Measurements from ENCODE around the gene RAP1A. TPM values are rescaled to one million over a fixed set of nuclear protein-coding genes. Genes with fewer than 3 reads are reported as not detected.

RAP1A gene
- total and polyA plus RNA-seq, 4 donors = 108 to 318 (median 149) TPM

DNA sequence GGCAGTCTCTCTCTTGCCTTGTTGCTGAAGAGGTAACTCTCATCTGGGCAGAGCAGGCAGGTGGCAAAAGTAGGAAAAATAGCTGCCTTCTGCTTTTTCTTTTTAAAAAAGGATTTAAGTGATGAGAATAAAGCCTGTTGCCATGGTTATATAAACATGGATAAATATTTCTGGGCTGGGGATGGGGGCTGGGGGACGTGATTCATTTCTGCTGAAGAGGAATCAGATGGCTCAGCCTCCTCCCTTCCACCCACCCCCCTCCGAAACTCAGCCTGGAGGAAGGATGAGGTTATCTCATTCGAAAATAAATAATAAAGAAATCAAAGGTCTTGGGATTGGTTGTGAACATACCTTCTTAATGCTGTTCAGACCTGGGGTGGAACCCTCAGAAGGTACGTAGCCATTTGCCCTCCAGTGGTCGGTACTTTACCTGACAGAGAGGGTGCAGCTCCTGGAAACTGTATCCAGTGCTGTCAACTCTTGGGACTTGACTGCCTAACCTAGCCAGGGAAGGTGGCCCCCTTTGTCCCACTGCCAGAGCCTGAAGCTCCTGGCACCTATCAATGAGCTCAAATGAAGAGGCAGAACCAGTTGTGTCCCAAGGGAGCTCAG, 123.5 kb downstream of the RAP1A start:
- intact Hi-C loops (cut with DNase I) = no loop called here
- ATAC-seq (ENCODE audit: low FRiP score) (no peak), DNase-seq (no peak)
- no peak overlapping the region for H3K27ac ChIP-seq (ENCODE audit: low read depth in 1 of 2, low read length in 2 of 2)
- WGBS, 2 donors = 77 to 81% methylated on average over 5 of the region's 5 CpGs
- no peak overlapping the region for H3K4me3 ChIP-seq (ENCODE audit: low read length in 2 of 2)
- no peaks in the 10 kb centered on the region for H3K36me3 ChIP-seq (ENCODE audit: control insufficient read depth in 1 of 2, insufficient read depth in 2 of 2, low read length in 1 of 2)
- H3K9me3 ChIP-seq (ENCODE audit: control insufficient read depth, low read length) = no peaks in the 10 kb centered on the region
- no peaks in the 10 kb centered on the region for H3K4me1 ChIP-seq (ENCODE audit: control insufficient read depth in 1 of 2, insufficient read depth in 2 of 2, low read length in 2 of 2)
- H3K27me3 ChIP-seq (ENCODE audit: control insufficient read depth in 1 of 2, insufficient read depth in 2 of 2, low read length in 1 of 2) = no peaks in the 10 kb centered on the region

DNA sequence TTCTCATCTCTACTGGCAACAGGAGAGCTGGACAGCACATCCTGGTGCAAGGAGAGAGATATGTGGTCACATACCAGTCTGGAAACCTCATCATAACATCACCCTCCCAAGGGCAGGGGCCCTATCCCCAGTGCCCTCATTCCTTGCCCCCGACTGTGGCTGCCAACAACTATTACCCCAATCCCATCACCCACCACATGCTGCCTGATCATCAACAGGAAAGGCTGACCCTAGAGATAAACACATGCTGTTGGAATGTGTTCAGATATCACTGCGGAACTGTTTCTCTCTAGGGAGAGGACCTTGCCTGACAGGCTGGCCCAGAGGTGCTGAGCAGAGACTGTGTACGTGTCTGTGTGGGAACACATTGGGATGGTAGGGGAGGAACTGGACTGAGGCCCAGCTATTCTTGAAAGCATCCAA, 124.1 kb downstream of the RAP1A start:
- intact Hi-C loops (cut with DNase I) = no loop called here
- 64 to 72% methylated on average over 3 of the region's 3 CpGs for WGBS, 2 donors
- Histone ChIP-seq H3K27me3 (ENCODE audit: control insufficient read depth in 1 of 2, insufficient read depth in 2 of 2, low read length in 1 of 2) (no peaks in the 10 kb centered on the region), H3K4me3 (ENCODE audit: low read length in 2 of 2) (no peak overlapping the region), H3K9me3 (ENCODE audit: control insufficient read depth, low read length) (no peaks in the 10 kb centered on the region), H3K36me3 (ENCODE audit: control insufficient read depth in 1 of 2, insufficient read depth in 2 of 2, low read length in 1 of 2) (no peaks in the 10 kb centered on the region), H3K27ac (ENCODE audit: low read depth in 1 of 2, low read length in 2 of 2) (no peak overlapping the region), H3K4me1 (ENCODE audit: control insufficient read depth in 1 of 2, insufficient read depth in 2 of 2, low read length in 2 of 2) (no peaks in the 10 kb centered on the region)
- DNase-seq (no peak), ATAC-seq (ENCODE audit: low FRiP score) (no peak)

DNA sequence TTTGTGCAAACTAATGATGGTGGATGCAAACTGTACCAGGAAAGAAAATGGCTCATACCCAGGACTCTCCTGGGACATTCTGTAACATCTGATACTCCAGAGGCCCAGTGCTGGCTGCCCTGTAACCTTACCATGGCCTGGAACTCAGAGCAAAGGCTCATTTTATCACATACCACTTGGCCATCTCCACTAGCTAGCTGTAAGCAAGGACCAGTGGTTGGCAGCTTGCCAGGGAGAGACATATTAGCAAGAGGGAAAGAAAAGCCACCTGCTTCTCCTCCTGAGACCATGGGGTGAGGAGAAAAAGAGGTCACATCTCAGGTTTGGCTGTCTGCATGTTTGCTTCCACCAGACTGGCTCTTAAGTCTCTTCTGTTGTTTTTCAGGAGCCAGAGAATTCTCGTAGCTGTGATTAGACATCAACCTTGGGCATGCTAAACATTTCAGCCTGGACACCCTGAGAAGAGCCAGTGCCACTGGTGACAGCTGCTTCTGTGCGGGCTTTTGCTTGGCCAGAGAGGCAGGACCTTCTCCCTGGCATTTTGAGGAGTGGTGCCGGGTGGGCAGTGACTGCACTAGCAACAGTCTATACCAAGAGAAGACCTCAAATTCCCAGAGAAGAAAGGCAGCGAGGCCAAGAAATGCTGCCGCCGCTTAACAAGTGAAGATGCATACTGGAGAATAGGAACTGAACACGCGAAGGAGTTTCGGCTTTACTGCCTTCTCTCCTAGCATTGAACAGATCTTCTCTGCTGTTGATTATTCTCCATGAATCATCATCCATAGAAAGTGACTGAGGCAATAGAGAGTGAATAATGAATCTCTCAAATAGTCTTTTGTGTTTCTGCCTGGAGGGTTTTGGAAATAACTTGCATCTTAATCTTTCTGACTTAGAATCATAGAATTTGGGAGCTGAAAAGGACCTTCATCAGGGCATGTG, 126.4 kb downstream of the RAP1A start:
- intact Hi-C loops (cut with DNase I) = loop anchor here in 1 of 2 donors (5.0 kb wide), 1 partner anchor 264 kb away; no protein-coding TSS in a partner anchor
- no peaks in the 10 kb centered on the region for H3K27me3 ChIP-seq (ENCODE audit: control insufficient read depth in 1 of 2, insufficient read depth in 2 of 2, low read length in 1 of 2)
- no peak overlapping the region for H3K4me3 ChIP-seq (ENCODE audit: low read length in 2 of 2)
- no peaks in the 10 kb centered on the region for H3K36me3 ChIP-seq (ENCODE audit: control insufficient read depth in 1 of 2, insufficient read depth in 2 of 2, low read length in 1 of 2)
- DNase-seq (no peak), ATAC-seq (ENCODE audit: low FRiP score) (no peak)
- no peaks in the 10 kb centered on the region for H3K4me1 ChIP-seq (ENCODE audit: control insufficient read depth in 1 of 2, insufficient read depth in 2 of 2, low read length in 2 of 2)
- H3K27ac ChIP-seq (ENCODE audit: low read depth in 1 of 2, low read length in 2 of 2) = no peak overlapping the region
- WGBS, 2 donors = 94 to 96% methylated on average over 9 of the region's 9 CpGs
- no peaks in the 10 kb centered on the region for H3K9me3 ChIP-seq (ENCODE audit: control insufficient read depth, low read length)

DNA sequence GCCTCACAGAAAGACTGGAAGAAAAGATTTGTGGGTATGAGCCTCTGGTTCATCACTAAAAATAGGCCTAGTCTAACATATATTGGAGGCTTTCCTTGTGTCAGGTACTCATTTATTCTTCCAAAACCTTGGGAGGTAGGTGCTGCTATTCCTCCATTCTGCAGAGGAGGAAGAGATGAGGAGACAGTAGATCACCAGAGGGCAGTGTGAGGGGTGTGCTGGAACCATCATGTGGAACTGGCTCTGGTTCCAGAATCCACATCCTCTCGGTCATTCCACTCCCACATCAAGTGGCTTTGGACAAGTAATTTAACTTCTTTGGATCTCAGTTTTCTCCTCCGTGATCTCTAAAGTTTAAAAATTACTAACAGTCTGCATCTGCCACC, 127.0 kb downstream of the RAP1A start:
- ATAC-seq (ENCODE audit: low FRiP score) = no peak
- Histone ChIP-seq H3K9me3 (ENCODE audit: control insufficient read depth, low read length) (no peaks in the 10 kb centered on the region), H3K27me3 (ENCODE audit: control insufficient read depth in 1 of 2, insufficient read depth in 2 of 2, low read length in 1 of 2) (no peaks in the 10 kb centered on the region), H3K4me1 (ENCODE audit: control insufficient read depth in 1 of 2, insufficient read depth in 2 of 2, low read length in 2 of 2) (no peaks in the 10 kb centered on the region), H3K36me3 (ENCODE audit: control insufficient read depth in 1 of 2, insufficient read depth in 2 of 2, low read length in 1 of 2) (no peaks in the 10 kb centered on the region), H3K4me3 (ENCODE audit: low read length in 2 of 2) (no peak overlapping the region), H3K27ac (ENCODE audit: low read depth in 1 of 2, low read length in 2 of 2) (no peak overlapping the region)
- 78 to 81% methylated on average over 2 of the region's 2 CpGs for WGBS, 2 donors
- no peak for DNase-seq
- intact Hi-C loops (cut with DNase I) = loop anchor here in 1 of 2 donors (5.0 kb wide), 1 partner anchor 264 kb away; no protein-coding TSS in a partner anchor

DNA sequence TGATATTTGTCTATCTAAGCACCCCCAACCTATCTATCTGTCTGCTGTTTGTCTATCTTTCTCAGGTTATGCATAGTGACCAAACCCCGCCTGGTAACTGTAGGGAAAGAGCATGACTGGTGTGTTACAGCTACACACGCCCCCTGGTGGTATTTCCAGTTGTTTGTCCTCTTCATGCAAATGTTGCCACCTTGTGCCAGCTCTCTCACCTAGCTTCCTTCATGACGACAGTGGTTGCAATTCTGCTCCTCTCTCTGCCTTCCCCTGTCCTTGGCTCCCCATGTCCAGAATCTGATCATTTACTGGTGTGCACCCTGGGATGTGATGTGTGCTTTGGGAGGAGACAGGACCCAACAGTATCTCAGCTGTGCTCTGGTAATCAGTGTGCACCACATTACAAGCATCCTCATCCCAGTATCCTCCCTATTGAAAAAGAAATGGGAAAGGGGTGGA, 127.7 kb downstream of the RAP1A start:
- 38 to 42% methylated on average over 3 of the region's 3 CpGs for WGBS, 2 donors
- peak; percentile 69 for ATAC-seq (ENCODE audit: low FRiP score)
- peak in 1 of 2 donors; percentile 66 for DNase-seq
- H3K27ac ChIP-seq (ENCODE audit: low read depth in 1 of 2, low read length in 2 of 2) = no peak overlapping the region
- no peaks in the 10 kb centered on the region for H3K27me3 ChIP-seq (ENCODE audit: control insufficient read depth in 1 of 2, insufficient read depth in 2 of 2, low read length in 1 of 2)
- intact Hi-C loops (cut with DNase I) = loop anchor here in 1 of 2 donors (5.0 kb wide), 1 partner anchor 265 kb away; no protein-coding TSS in a partner anchor
- H3K4me3 ChIP-seq (ENCODE audit: low read length in 2 of 2) = no peak overlapping the region
- no peaks in the 10 kb centered on the region for H3K36me3 ChIP-seq (ENCODE audit: control insufficient read depth in 1 of 2, insufficient read depth in 2 of 2, low read length in 1 of 2)
- no peaks in the 10 kb centered on the region for H3K4me1 ChIP-seq (ENCODE audit: control insufficient read depth in 1 of 2, insufficient read depth in 2 of 2, low read length in 2 of 2)
- H3K9me3 ChIP-seq (ENCODE audit: control insufficient read depth, low read length) = no peaks in the 10 kb centered on the region

DNA sequence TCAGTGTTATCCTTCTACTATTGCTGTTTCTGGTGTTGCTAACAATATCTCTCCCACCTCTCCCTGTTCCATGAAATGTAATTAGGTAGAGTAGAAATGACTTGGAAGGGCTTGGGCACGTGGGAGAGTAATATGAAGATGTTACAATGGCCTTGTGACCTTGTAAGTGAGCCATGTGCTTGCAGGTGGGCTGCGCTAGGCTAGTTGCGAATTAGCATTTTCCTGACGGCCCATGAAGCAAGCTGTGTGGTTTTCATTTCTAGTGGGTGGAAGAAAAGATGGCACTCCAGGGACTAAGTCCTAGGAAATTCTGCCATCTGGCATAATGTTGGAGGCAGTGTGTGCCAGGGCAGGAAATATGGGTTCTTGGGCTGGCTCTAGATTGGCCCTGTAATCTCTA, 128.4 kb downstream of the RAP1A start:
- Histone ChIP-seq H3K27ac (ENCODE audit: low read depth in 1 of 2, low read length in 2 of 2) (no peak overlapping the region), H3K4me1 (ENCODE audit: control insufficient read depth in 1 of 2, insufficient read depth in 2 of 2, low read length in 2 of 2) (no peaks in the 10 kb centered on the region), H3K4me3 (ENCODE audit: low read length in 2 of 2) (no peak overlapping the region), H3K36me3 (ENCODE audit: control insufficient read depth in 1 of 2, insufficient read depth in 2 of 2, low read length in 1 of 2) (no peaks in the 10 kb centered on the region), H3K27me3 (ENCODE audit: control insufficient read depth in 1 of 2, insufficient read depth in 2 of 2, low read length in 1 of 2) (no peaks in the 10 kb centered on the region), H3K9me3 (ENCODE audit: control insufficient read depth, low read length) (no peaks in the 10 kb centered on the region)
- DNase-seq (no peak), ATAC-seq (ENCODE audit: low FRiP score) (no peak)
- intact Hi-C loops (cut with DNase I) = loop anchor here in 1 of 2 donors (5.0 kb wide), 1 partner anchor 266 kb away; no protein-coding TSS in a partner anchor
- WGBS, 2 donors = 88 to 90% methylated on average over 4 of the region's 4 CpGs

DNA sequence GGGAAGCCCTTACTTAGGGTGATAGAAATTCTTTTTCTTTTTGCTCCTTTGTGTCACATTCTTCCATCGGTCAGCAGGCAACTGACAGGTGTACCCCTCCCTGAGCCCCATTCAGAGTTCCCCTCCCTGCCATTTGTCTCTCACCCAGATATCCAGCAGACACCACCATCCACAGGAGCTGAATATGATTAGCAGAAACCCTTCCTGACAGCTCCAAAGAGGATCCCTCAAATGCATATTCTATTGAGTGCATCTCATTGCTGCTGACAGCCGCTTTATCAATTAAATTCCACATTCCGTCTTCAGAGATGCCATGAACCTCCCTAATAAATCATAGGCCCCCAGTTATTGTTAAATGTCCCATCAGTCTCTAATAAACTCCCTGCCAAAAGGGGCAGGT, 130.0 kb downstream of the RAP1A start:
- 84 to 89% methylated on average over 3 of the region's 3 CpGs for WGBS, 2 donors
- Histone ChIP-seq H3K27ac (ENCODE audit: low read depth in 1 of 2, low read length in 2 of 2) (no peak overlapping the region), H3K36me3 (ENCODE audit: control insufficient read depth in 1 of 2, insufficient read depth in 2 of 2, low read length in 1 of 2) (no peaks in the 10 kb centered on the region), H3K27me3 (ENCODE audit: control insufficient read depth in 1 of 2, insufficient read depth in 2 of 2, low read length in 1 of 2) (no peaks in the 10 kb centered on the region), H3K4me1 (ENCODE audit: control insufficient read depth in 1 of 2, insufficient read depth in 2 of 2, low read length in 2 of 2) (no peaks in the 10 kb centered on the region), H3K4me3 (ENCODE audit: low read length in 2 of 2) (no peak overlapping the region), H3K9me3 (ENCODE audit: control insufficient read depth, low read length) (no peaks in the 10 kb centered on the region)
- intact Hi-C loops (cut with DNase I) = loop anchor here (5.0 to 10.0 kb wide), 3 partner anchors 32 to 267 kb away; no protein-coding TSS in a partner anchor
- ATAC-seq (ENCODE audit: low FRiP score) = no peak
- DNase-seq = no peak

DNA sequence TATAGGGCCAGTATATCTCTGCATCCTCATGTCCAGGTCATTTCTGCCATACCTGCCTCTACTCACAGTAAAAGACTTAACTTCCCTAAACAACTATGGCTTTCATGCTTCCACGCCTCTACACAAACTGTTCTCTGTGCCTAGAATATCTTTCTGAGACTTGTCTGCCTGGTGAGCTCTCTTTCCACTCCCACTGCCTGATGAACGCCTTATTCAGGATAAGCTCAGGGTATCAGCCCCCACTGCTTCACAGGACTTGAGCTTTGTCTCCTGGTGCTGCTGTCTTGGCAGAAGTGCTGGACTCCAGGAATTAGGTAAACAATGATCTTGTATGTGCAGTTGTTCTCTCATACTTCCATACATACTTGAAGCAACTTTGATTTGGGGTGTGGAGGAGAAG, 131.3 kb downstream of the RAP1A start:
- H3K27ac ChIP-seq (ENCODE audit: low read depth in 1 of 2, low read length in 2 of 2) = no peak overlapping the region
- ATAC-seq (ENCODE audit: low FRiP score) (no peak), DNase-seq (no peak)
- H3K36me3 ChIP-seq (ENCODE audit: control insufficient read depth in 1 of 2, insufficient read depth in 2 of 2, low read length in 1 of 2) = no peaks in the 10 kb centered on the region
- no peaks in the 10 kb centered on the region for H3K9me3 ChIP-seq (ENCODE audit: control insufficient read depth, low read length)
- WGBS, 2 donors = 86% methylated on average over 2 of the region's 2 CpGs
- H3K4me3 ChIP-seq (ENCODE audit: low read length in 2 of 2) = no peak overlapping the region
- no peaks in the 10 kb centered on the region for H3K4me1 ChIP-seq (ENCODE audit: control insufficient read depth in 1 of 2, insufficient read depth in 2 of 2, low read length in 2 of 2)
- H3K27me3 ChIP-seq (ENCODE audit: control insufficient read depth in 1 of 2, insufficient read depth in 2 of 2, low read length in 1 of 2) = no peaks in the 10 kb centered on the region
- intact Hi-C loops (cut with DNase I) = loop anchor here (5.0 to 10.0 kb wide), 2 partner anchors 34 to 266 kb away; no protein-coding TSS in a partner anchor

Data from aorta (tissue), 5 donors.